Neural progenitor cell (in vitro differentiated cells): ENCODE measurements around the gene SHC2.

ENCODE experiments used
- EZH2phosphoT487 ChIP-seq: fragments of 200-600 bp; sonication (generic); IDR thresholded peaks from 2 replicates; pipeline ENCODE4 v1.6.1; 2017; ENCODE audit warnings: antibody characterized with exemption
- TF ChIP-seq, protein P1 (sequence below): fragments of 200-600 bp; sonication (generic); IDR thresholded peaks from 2 replicates; pipeline ENCODE4 v1.5.1; 2017; ENCODE audit warnings: antibody characterized with exemption, mild to moderate bottlenecking

DNA sequence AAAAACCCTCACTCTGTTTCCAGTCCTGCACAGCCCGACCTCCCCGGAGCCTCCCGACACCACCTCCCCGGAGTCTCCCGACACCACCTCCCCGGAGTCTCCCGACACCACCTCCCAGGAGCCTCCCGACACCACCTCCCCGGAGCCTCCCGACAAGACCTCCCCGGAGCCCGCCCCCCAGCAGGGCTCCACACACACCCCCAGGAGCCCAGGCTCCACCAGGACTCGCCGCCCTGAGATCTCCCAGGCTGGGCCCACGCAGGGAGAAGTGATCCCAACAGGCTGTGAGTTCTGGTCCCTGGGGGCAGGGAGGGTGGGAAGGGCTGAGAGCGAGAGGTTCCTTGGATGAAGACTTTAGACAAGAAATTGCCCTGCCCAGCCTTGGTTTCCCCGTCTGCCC lies 40.8 kb upstream of the SHC2 start:
- no peak for TF ChIP-seq EZH2phosphoT487
- TF ChIP-seq, protein P1, sequence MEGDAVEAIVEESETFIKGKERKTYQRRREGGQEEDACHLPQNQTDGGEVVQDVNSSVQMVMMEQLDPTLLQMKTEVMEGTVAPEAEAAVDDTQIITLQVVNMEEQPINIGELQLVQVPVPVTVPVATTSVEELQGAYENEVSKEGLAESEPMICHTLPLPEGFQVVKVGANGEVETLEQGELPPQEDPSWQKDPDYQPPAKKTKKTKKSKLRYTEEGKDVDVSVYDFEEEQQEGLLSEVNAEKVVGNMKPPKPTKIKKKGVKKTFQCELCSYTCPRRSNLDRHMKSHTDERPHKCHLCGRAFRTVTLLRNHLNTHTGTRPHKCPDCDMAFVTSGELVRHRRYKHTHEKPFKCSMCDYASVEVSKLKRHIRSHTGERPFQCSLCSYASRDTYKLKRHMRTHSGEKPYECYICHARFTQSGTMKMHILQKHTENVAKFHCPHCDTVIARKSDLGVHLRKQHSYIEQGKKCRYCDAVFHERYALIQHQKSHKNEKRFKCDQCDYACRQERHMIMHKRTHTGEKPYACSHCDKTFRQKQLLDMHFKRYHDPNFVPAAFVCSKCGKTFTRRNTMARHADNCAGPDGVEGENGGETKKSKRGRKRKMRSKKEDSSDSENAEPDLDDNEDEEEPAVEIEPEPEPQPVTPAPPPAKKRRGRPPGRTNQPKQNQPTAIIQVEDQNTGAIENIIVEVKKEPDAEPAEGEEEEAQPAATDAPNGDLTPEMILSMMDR, result no peak
